Camera-type eye (tissue), 1 donor: ENCODE data around the gene NUP133. TPM values are rescaled to one million over a fixed set of nuclear protein-coding genes. Genes with fewer than 3 reads are reported as not detected.

Experiments
- total RNA-seq: library from RNA; depleted of rRNA; stranded (reverse); fragments of >200 nt; gene quantifications from one replicate; pipeline ENCODE4 v1.2.3, GENCODE V29; 2014

Gene NUP133
- 59.9 TPM for total RNA-seq

GRCh38 chr1:229507951-229508822 lies at the start of gene NUP133:
TSS of gene NUP133 (minus strand) at chr1:229508341. CDS start at chr1:229508249, 92 bp downstream.

GRCh38 chr1:229434005-229434640 lies 74.0 kb downstream of the NUP133 start, which contains the start of gene ACTA1:
TSS of gene ACTA1 (minus strand) at chr1:229434094. CDS start at chr1:229433115, 979 bp downstream.

Other genes starting within 250 kb of the NUP133 start
- gene RAB4A, start 237.2 kb downstream of the NUP133 start, total RNA-seq: 49.1 TPM
- 42.7 TPM for gene CCSAP, start 165.3 kb downstream of the NUP133 start, total RNA-seq
- 82.8 TPM for gene ACTA1, start 74.2 kb downstream of the NUP133 start, total RNA-seq
- 22.5 TPM for gene ABCB10, start 50.4 kb upstream of the NUP133 start, total RNA-seq
- 13.8 TPM for gene TAF5L, start 117.8 kb upstream of the NUP133 start, total RNA-seq
- 13.5 TPM for gene URB2, start 117.9 kb upstream of the NUP133 start, total RNA-seq